ENCODE data around the gene FREY1. TPM values are rescaled to one million over a fixed set of nuclear protein-coding genes. Genes with fewer than 3 reads are reported as not detected.

FREY1 gene
- total and polyA plus RNA-seq, 2 of the 8 experiments (the other 6 are each of a cell fraction or from before 2014, with no cell fraction given) = 0.32 to 1.1 TPM

GRCh38 chr11:45870706-45871105 is 36.4 kb downstream of the FREY1 start:
- ChIA-PET POLR2A (ENCODE audit: partially characterized antibody) (interaction anchor here (0.6 to 2.5 kb wide), 3 partner anchors 8 to 35 kb away, joined by 3 to 9 read pairs (median 7); no protein-coding TSS in a partner anchor), CTCF (ENCODE audit: partially characterized antibody) (interaction anchor here (0.6 to 6.3 kb wide), 12 partner anchors 11 to 426 kb away, joined by 3 to 90 read pairs (median 10); no protein-coding TSS in a partner anchor)
- H2BK12ac ChIP-seq (ENCODE audit: low read depth, low read length) = no peak overlapping the region
- WGBS, 2 experiments (ENCODE audit: extremely low coverage in 1 of 2, insufficient coverage in 1 of 2, insufficient read length in 1 of 2, insufficient replicate concordance in 2 of 2, low coverage in 1 of 2, low lambda C conversion rate in 2 of 2, missing lambda C conversion rate in 1 of 2) = 89% methylated on average over 4 of the region's 4 CpGs; no CpG with 5 or more reads in 1 of the 2 experiments
- H2BK20ac ChIP-seq (ENCODE audit: low read length) = no peak overlapping the region
- no peak overlapping the region for H2AK5ac ChIP-seq (ENCODE audit: low read depth, low read length)
- no peak overlapping the region for H3K27ac ChIP-seq (ENCODE audit: low read depth, low read length)
- H3K9ac ChIP-seq (replicated peaks in 1 of 4; ENCODE audit: extremely low read depth in 1 of 4, low read depth in 3 of 4, low read length in 3 of 4) = no peak overlapping the region
- H4K8ac ChIP-seq (ENCODE audit: extremely low read depth, insufficient read depth, low read length) = no peak overlapping the region
- H3K4me1 ChIP-seq (replicated peaks in 1 of 4; ENCODE audit: control insufficient read depth in 3 of 4, insufficient read depth in 4 of 4, low read length in 3 of 4) = peaks cover 3 to 8% (median 4%) of the 10 kb centered on the region in 4 experiments; a peak in 6 of 7 replicates
- no peak overlapping the region for H3K56ac ChIP-seq (replicated peaks; ENCODE audit: insufficient read length, low read depth, low read length)
- H3K23ac ChIP-seq (ENCODE audit: insufficient read length) = no peak overlapping the region
- no peaks in the 10 kb centered on the region for H3K79me2 ChIP-seq (ENCODE audit: control insufficient read depth in 1 of 2, insufficient read depth in 2 of 2, low read length in 2 of 2)
- no peak overlapping the region for H2BK5ac ChIP-seq (ENCODE audit: low read depth, low read length)
- no peak overlapping the region for H3K4ac ChIP-seq (replicated peaks; ENCODE audit: insufficient read length, low read depth, low read length)
- no peak overlapping the region for H3K4me2 ChIP-seq (ENCODE audit: insufficient read depth in 1 of 2, low read depth in 2 of 2, low read length in 2 of 2)
- no peaks in the 10 kb centered on the region; the same call in 1 of the 2 replicates for H3K79me1 ChIP-seq (ENCODE audit: low read depth, low read length)
- H3K18ac ChIP-seq (ENCODE audit: extremely low read depth, low read length) = no peak overlapping the region
- no peak overlapping the region for H3K14ac ChIP-seq (ENCODE audit: insufficient read length)
- H2BK15ac ChIP-seq (ENCODE audit: low read length) = no peak overlapping the region
- H3K4me3 ChIP-seq (ENCODE audit: extremely low read depth in 1 of 4, insufficient read depth in 2 of 4, low read depth in 3 of 4, low read length in 4 of 4) = no peak overlapping the region
- peaks cover 0 to 2% of the 10 kb centered on the region in 2 experiments for H4K20me1 ChIP-seq (replicated peaks in 1 of 2; ENCODE audit: control insufficient read depth in 1 of 2, insufficient read depth in 2 of 2, low read length in 2 of 2)
- H2BK120ac ChIP-seq (replicated peaks; ENCODE audit: low read depth, low read length) = no peak overlapping the region
- no peaks in the 10 kb centered on the region for H3K9me3 ChIP-seq (ENCODE audit: insufficient read depth in 2 of 2, low read depth in 1 of 2, low read length in 1 of 2)
- H2AFZ ChIP-seq (ENCODE audit: low read length) = no peak overlapping the region
- H4K5ac ChIP-seq (ENCODE audit: insufficient read length, low read depth, low read length) = no peak overlapping the region
- TF ChIP-seq FOSL1 (IDR thresholded peaks at IDR 0.05; ENCODE audit: insufficient read depth, low read depth, low read length) (no peak), CEBPB (IDR thresholded peaks at IDR 0.05; ENCODE audit: low read depth, low read length) (no peak), ASH2L (IDR thresholded peaks at IDR 0.05; ENCODE audit: low read length) (no peak), RFX5 (IDR thresholded peaks at IDR 0.05; ENCODE audit: borderline replicate concordance, low read depth, low read length) (no peak), ATF3 (IDR thresholded peaks at IDR 0.05; ENCODE audit: insufficient read depth, low read depth, low read length) (no peak), MAFK (IDR thresholded peaks at IDR 0.05; ENCODE audit: low read depth, low read length) (no peak), RXRA (IDR thresholded peaks at IDR 0.05; ENCODE audit: insufficient read depth, low read depth, low read length) (no peak), KDM1A (IDR thresholded peaks at IDR 0.05; ENCODE audit: borderline replicate concordance, low read length) (no peak), TCF12 (IDR thresholded peaks at IDR 0.05; ENCODE audit: low read depth, low read length) (no peak)
- DNase-seq (ENCODE audit: low read depth in 1 of 2, low spot score in 2 of 2) (no peak), FAIRE-seq (no peak)
- H3K36me3 ChIP-seq (ENCODE audit: control insufficient read depth in 2 of 4, insufficient read depth in 4 of 4, low read length in 3 of 4) = peaks cover 5 to 15% (median 10%) of the 10 kb centered on the region in 4 experiments; a peak in 5 of 8 replicates
- no peaks in the 10 kb centered on the region for H3K27me3 ChIP-seq (replicated peaks in 1 of 4; ENCODE audit: control insufficient read depth in 3 of 4, extremely low read depth in 1 of 4, insufficient read depth in 3 of 4, low read length in 3 of 4)
- H3K23me2 ChIP-seq (ENCODE audit: low read depth, low read length) = no peaks in the 10 kb centered on the region
- no peak overlapping the region for H4K91ac ChIP-seq (replicated peaks; ENCODE audit: insufficient read length, low read length)
